Natural killer cell (primary cell): ENCODE measurements around the gene ALOX15B. TPM values are rescaled to one million over a fixed set of nuclear protein-coding genes. Genes with fewer than 3 reads are reported as not detected.

Experiments
- ATAC-seq, 3 donors: fragments of 150-1000 bp in 2 of 3; fragments of 200-7000 bp in 1 of 3; cut with Tn5 transposase; 1 replicate in 1 of 3; 2 replicates in 2 of 3; pipeline ENCODE4 v1.10.0; 2021; ENCODE audit warnings: mild to moderate bottlenecking in 2 of 3, moderate library complexity in 2 of 3
- DNase-seq, 2 donors: peaks; one replicate each; pipeline versions ENCODE4 v3.0.0 to v3.0.0-alpha.2; 2013 to 2021; ENCODE audit warnings: mixed read lengths in 1 of 2
- H3K27ac ChIP-seq: one replicate; pipeline ENCODE4 v1.5.1; 2013; ENCODE audit warnings: mild to moderate bottlenecking, low read length
- H3K27me3 ChIP-seq: one replicate; pipeline ENCODE4 v1.6.1; 2013; ENCODE audit warnings: low read length; ENCODE audit not compliant: control insufficient read depth, insufficient read depth
- H3K36me3 ChIP-seq: one replicate; pipeline ENCODE4 v1.6.1; 2013; ENCODE audit warnings: low read length; ENCODE audit not compliant: control insufficient read depth, insufficient read depth
- H3K4me1 ChIP-seq: one replicate; pipeline ENCODE4 v1.6.1; 2013; ENCODE audit warnings: low read length; ENCODE audit not compliant: control insufficient read depth, insufficient read depth
- H3K4me3 ChIP-seq: one replicate; pipeline ENCODE4 v1.5.1; 2013; ENCODE audit warnings: low read length
- H3K9me3 ChIP-seq: one replicate; pipeline ENCODE4 v1.6.1; 2013; ENCODE audit warnings: low read length; ENCODE audit not compliant: control insufficient read depth, insufficient read depth
- H3K27ac Mint-ChIP-seq, 2 donors: one replicate each; pipeline ENCODE4 v1.8.0; 2022; ENCODE audit warnings: mild to moderate bottlenecking in 2 of 2, mixed read lengths in 2 of 2, moderate library complexity in 1 of 2
- H3K27me3 Mint-ChIP-seq, 2 donors: one replicate each; pipeline ENCODE4 v1.8.0; 2022; ENCODE audit warnings: low read depth in 2 of 2, mixed read lengths in 2 of 2
- H3K36me3 Mint-ChIP-seq: one replicate; pipeline ENCODE4 v1.8.0; 2022; ENCODE audit warnings: mixed read lengths
- H3K4me1 Mint-ChIP-seq, 2 donors: one replicate each; pipeline ENCODE4 v1.8.0; 2022; ENCODE audit warnings: mixed read lengths in 2 of 2
- H3K4me3 Mint-ChIP-seq: one replicate; pipeline ENCODE4 v1.8.0; 2022; ENCODE audit warnings: mild to moderate bottlenecking, moderate library complexity, mixed read lengths
- H3K9me3 Mint-ChIP-seq, 2 donors: one replicate each; pipeline ENCODE4 v1.8.0; 2022; ENCODE audit warnings: mixed read lengths in 2 of 2
- WGBS: methylation state at CpG from one replicate; pipeline ENCODE4 v1.1.7; 2013; ENCODE audit warnings: missing lambda C conversion rate; ENCODE audit not compliant: insufficient coverage; 5-methylcytosine and 5-hydroxymethylcytosine counted together
- intact Hi-C: fragments of 100-400 bp; cut with micrococcal nuclease; formaldehyde crosslinking; loops from one replicate; pipeline ENCODE4 v1.14.2; 2022
- total RNA-seq, 4 donors: library from RNA; stranded (reverse); fragments of 120-200 nt in 1 of 4; gene quantifications; one replicate each; pipeline versions ENCODE4 v1.2.3 to v1.2.4, GENCODE V29; 2013 to 2022
- TF ChIP-seq, protein P1 (sequence below): fragments of 200-600 bp; IDR thresholded peaks from one replicate; pipeline ENCODE4 v1.8.0; 2022; ENCODE audit warnings: antibody characterized with exemption

Gene ALOX15B
- total RNA-seq, 3 donors from 2014 or later (not counting 1 experiment from before 2014, with no cell fraction given) = not detected

DNA sequence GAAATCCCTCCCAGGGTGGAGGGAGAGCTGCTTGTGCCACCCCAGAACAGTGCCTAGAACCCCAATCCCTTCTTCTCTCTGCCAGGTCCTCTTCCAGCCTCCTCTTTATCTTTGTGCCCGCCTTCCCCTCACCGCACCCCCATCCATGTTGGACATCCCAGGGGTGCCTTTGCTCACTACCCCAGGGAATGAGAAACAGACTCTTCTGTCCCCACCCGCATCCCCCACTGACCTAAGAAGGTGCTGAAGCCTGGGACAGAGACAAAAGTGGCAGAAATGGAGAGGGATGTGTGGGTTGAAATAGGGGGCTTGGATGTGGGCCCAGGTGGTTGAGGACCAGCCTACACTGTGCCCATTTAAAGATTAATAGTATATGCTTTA lies 17.0 kb downstream of the ALOX15B start:
- ATAC-seq (no peak), DNase-seq (no peak)
- Histone ChIP-seq H3K4me3 (no peak overlapping the region), H3K27ac (peak overlapping the region; percentile 54), H3K36me3 (no peaks in the 10 kb centered on the region), H3K9me3 (no peaks in the 10 kb centered on the region), H3K27me3 (peaks cover 5% of the 10 kb centered on the region), H3K4me1 (peaks cover 30% of the 10 kb centered on the region)
- Mint-ChIP-seq H3K4me1 (peaks cover 23 to 36% of the 10 kb centered on the region in 2 donors), H3K27ac (peak overlapping the region; percentile 52 to 80), H3K36me3 (no peaks in the 10 kb centered on the region), H3K27me3 (peaks cover 8 to 23% of the 10 kb centered on the region in 2 donors), H3K9me3 (no peaks in the 10 kb centered on the region), H3K4me3 (peak overlapping the region; percentile 66)
- TF ChIP-seq, protein P1, sequence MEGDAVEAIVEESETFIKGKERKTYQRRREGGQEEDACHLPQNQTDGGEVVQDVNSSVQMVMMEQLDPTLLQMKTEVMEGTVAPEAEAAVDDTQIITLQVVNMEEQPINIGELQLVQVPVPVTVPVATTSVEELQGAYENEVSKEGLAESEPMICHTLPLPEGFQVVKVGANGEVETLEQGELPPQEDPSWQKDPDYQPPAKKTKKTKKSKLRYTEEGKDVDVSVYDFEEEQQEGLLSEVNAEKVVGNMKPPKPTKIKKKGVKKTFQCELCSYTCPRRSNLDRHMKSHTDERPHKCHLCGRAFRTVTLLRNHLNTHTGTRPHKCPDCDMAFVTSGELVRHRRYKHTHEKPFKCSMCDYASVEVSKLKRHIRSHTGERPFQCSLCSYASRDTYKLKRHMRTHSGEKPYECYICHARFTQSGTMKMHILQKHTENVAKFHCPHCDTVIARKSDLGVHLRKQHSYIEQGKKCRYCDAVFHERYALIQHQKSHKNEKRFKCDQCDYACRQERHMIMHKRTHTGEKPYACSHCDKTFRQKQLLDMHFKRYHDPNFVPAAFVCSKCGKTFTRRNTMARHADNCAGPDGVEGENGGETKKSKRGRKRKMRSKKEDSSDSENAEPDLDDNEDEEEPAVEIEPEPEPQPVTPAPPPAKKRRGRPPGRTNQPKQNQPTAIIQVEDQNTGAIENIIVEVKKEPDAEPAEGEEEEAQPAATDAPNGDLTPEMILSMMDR = no peak
- intact Hi-C loops = loop anchor here (2.0 to 5.0 kb wide), 4 partner anchors 17 to 234 kb away; no protein-coding TSS in a partner anchor
- WGBS = 65% methylated on average over 2 of the region's 3 CpGs

DNA sequence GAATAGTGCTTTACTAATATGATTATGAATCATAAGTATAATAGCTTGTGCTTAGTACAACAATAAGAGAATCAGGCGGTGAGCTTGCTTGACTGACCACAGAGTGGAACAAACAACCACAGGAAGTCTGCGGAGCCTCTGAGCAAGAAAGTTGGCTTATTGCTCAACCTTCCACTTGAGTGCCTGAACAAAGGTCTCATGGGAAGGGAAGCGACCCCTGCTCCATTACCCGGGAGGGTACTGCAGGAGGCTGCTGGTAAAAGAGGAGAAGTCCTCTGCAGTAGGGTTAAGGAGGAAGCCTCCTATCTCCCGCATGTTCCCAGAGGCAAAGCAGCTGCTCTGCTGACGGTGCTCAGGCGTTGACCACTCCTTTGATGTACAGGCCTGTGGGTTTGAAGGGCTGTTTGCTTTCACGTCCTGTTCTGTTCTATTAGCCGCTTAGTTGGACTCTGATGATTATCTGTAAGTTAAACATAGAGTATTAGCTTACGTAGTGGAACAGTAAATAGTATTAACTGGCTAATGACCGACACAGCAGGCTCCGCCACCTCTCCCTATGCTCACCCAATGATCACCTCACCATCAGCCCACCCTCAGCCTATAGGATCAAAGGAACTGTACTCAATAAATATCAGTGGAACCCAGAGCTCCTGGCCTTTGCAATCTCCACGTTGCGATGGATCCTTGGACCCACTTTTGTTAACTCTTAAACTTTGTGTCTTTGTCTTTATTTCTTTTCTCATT lies 17.5 kb downstream of the ALOX15B start:
- Histone ChIP-seq H3K36me3 (no peaks in the 10 kb centered on the region), H3K27me3 (peaks cover 5% of the 10 kb centered on the region), H3K4me1 (peaks cover 30% of the 10 kb centered on the region), H3K9me3 (no peaks in the 10 kb centered on the region), H3K27ac (peak overlapping the region; percentile 54), H3K4me3 (no peak overlapping the region)
- peak overlapping the region; percentile 66 for H3K4me3 Mint-ChIP-seq
- TF ChIP-seq, protein P1 = no peak
- H3K27me3 Mint-ChIP-seq = peaks cover 8 to 28% of the 10 kb centered on the region in 2 donors
- H3K27ac Mint-ChIP-seq = peak overlapping the region; percentile 52 to 80
- no peaks in the 10 kb centered on the region for H3K9me3 Mint-ChIP-seq
- ATAC-seq = peak; percentile 69 to 79 (median 77)
- WGBS = 20% methylated on average over 14 of the region's 14 CpGs
- DNase-seq = peak; percentile 37 to 60
- no peaks in the 10 kb centered on the region for H3K36me3 Mint-ChIP-seq
- intact Hi-C loops = loop anchor here (2.0 to 5.0 kb wide), 4 partner anchors 16 to 234 kb away; no protein-coding TSS in a partner anchor
- peaks cover 23 to 36% of the 10 kb centered on the region in 2 donors for H3K4me1 Mint-ChIP-seq

DNA sequence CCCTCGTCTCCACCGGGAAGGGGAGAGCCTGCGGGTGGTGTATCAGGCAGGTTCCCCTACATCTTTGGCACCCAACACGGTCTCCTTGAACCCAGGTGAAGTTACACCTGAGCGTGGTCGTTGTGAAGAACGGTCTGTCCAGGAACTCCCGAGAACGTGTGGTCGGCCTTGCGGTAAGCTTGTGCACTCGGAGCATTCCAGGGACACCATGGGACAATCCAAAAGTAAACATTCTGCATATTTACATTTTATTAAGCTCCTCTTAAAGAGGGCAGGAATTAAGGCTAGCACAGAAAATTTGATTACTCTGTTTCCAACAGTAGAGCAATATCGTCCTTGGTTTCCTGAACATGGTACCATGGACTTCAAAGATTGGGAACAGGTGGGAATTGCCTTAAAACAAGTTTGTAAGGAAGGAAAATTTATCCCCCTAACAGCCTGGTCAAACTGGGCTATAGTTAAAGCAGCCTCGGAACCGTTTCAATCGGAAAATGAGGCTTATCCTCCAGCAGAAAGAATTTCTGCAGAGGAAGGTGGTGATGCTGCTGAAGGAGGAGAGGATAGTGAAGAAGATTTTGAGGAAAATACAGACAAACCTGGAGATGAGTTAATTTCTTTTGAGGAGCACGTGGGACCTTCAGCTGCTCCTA lies 18.2 kb downstream of the ALOX15B start:
- DNase-seq (no peak), ATAC-seq (no peak)
- 81% methylated on average over 17 of the region's 17 CpGs for WGBS
- Histone ChIP-seq H3K27me3 (peaks cover 5% of the 10 kb centered on the region), H3K4me1 (peaks cover 30% of the 10 kb centered on the region), H3K36me3 (no peaks in the 10 kb centered on the region), H3K27ac (no peak overlapping the region), H3K9me3 (no peaks in the 10 kb centered on the region), H3K4me3 (no peak overlapping the region)
- intact Hi-C loops = loop anchor here (1.0 to 5.0 kb wide), 7 partner anchors 16 to 314 kb away; no protein-coding TSS in a partner anchor
- Mint-ChIP-seq H3K27ac (peak overlapping the region in 1 of 2 donors; percentile 52), H3K27me3 (peaks cover 13 to 35% of the 10 kb centered on the region in 2 donors), H3K9me3 (no peaks in the 10 kb centered on the region), H3K4me1 (peaks cover 23 to 36% of the 10 kb centered on the region in 2 donors), H3K4me3 (peak overlapping the region; percentile 66), H3K36me3 (no peaks in the 10 kb centered on the region)
- TF ChIP-seq, protein P1 = no peak
